AG09309 (cell line): ENCODE results near the gene LRRIQ1.
"Not testable (repeated sequence)": the region's sequence is repeated elsewhere in the genome, so short reads cannot be mapped to it uniquely, and the experiment has no call there.

Experiments
- DNase-seq: peaks from one replicate; pipeline ENCODE4 v3.0.0-alpha.2; 2010; ENCODE audit warnings: low read depth
- H3K4me3 ChIP-seq: 2 replicates; pipeline ENCODE4 v1.5.1; 2011; ENCODE audit warnings: mild to moderate bottlenecking, low read depth, low read length, moderate library complexity; ENCODE audit not compliant: control insufficient read depth
- CTCF ChIP-seq: IDR thresholded peaks from 2 replicates; pipeline ENCODE4 v1.5.1; 2011; ENCODE audit warnings: mild to moderate bottlenecking, low read depth, low read length, inconsistent platforms; ENCODE audit not compliant: insufficient read depth, control insufficient read depth; ENCODE audit errors: missing control alignments

LRRIQ1 gene

DNA sequence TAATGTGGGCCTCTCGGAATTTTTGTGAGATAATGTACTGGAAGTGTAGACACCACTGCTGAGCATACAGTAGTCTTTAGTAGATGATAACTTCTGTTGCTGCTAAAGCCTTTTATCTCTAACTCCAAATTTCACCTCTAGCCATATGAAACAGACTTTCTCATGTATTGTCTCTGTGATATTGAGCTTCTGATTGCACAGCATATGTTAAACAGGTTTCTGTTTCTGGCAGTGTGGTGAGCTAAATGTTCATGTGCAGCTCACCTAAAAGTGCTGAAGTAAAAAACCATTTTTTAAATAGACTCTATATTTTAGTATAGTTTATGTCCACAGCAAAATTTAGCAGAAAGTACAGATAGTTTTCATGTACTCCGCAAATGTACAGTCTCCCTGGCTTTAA is 154.6 kb downstream of the LRRIQ1 start:
- DNase-seq, result no peak
- H3K4me3 ChIP-seq, result no peak overlapping the region
- TF ChIP-seq CTCF, result no peak

DNA sequence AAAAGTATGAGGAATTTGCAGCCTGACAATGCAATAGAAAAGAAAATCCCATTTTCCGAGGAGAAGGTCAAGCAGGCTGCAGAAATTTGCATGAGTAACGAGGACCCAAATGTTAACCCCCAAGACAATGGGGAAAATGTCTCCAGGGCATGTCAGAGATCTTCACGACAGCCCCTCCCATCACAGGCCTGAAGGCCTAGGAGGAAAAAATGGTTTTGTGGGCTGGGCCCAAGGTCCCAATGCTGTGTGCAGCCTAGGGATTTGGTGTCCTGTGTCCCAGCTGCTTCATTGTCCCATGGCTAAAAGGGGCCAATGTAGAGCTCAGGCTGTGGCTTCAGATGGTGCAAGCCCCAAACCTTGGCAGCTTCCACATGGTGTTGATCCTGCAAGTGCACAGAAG is 167.7 kb downstream of the LRRIQ1 start:
- DNase-seq, H3K4me3 ChIP-seq: not testable (repeated sequence)

DNA sequence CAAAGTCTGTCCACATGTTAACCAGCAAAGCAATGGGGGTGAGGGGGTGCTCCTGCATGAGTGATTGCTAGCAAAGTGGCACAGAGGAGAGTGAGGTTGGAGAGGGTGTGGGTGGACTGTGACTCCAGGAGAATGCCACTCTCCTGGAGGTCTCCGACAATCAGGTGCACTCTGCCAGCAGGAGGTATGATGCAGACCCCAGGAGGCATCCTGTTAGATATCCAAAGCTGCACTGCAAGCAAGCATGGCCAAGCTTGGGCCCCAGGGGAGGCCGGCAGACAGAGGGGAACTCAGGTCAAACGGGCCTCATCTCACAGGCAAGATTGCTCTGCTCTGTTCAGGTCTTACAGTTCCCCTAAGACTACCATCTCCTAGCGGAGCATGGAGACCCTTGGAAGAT is 170.4 kb downstream of the LRRIQ1 start:
- H3K4me3 ChIP-seq, result no peak overlapping the region
- DNase-seq, result no peak

GRCh38 chr12:85224339-85224738 is 188.2 kb downstream of the LRRIQ1 start:
- not testable (repeated sequence) for H3K4me3 ChIP-seq, DNase-seq

More for the DNA sequence above, 170.4 kb downstream of the LRRIQ1 start:
- TF ChIP-seq CTCF, result no peak

- TF ChIP-seq CTCF, result no peak
- DNase-seq, result no peak
- H3K4me3 ChIP-seq, result no peak overlapping the region
These were observed 189.3 kb downstream of the LRRIQ1 start for GRCh38 chr12:85225501-85225900.

DNA sequence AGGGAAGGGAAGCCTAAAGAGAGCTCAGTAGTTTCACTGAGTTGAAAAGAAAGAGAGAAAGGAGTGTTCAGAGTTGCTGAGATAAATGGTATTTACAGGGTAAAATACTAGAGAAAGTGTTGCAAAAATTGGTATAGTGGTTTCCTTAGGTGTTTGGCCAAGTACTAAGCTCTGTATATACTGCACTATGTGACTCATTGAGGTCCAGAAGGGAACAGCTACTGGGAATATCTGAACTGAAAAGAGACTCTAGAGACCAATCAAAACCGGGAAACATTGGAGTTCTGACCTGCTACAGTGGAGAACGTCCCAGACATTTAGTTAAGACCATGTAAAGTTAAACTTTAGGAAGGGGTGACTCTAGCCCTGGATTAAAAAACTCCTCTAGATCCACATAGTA is 201.2 kb downstream of the LRRIQ1 start:
- no peak for DNase-seq
- H3K4me3 ChIP-seq, result no peak overlapping the region
- no peak for TF ChIP-seq CTCF

GRCh38 chr12:85244561-85244960 is 208.4 kb downstream of the LRRIQ1 start:
- H3K4me3 ChIP-seq, result no peak overlapping the region
- TF ChIP-seq CTCF, result no peak
- DNase-seq, result no peak

- DNase-seq, result no peak
- TF ChIP-seq CTCF, result no peak
- no peak overlapping the region for H3K4me3 ChIP-seq
These were observed 217.7 kb downstream of the LRRIQ1 start for GRCh38 chr12:85253853-85254252.
